HG03175 (cell line): ENCODE results near the gene RAB38.

Experiments
- ATAC-seq: cut with Tn5 transposase; IDR thresholded peaks from one replicate; pipeline ENCODE4 v1.9.1; 2021; ENCODE audit warnings: mild to moderate bottlenecking, moderate library complexity; ENCODE audit not compliant: unreplicated experiment

RAB38 gene

GRCh38 chr11:88170673-88171072, 4.6 kb downstream of the RAB38 start:
- ATAC-seq = no peak

- no peak for ATAC-seq
Measured at GRCh38 chr11:88169881-88170280, 5.4 kb downstream of the RAB38 start.

- no peak for ATAC-seq
Measured at GRCh38 chr11:88169471-88169870, 5.8 kb downstream of the RAB38 start.

GRCh38 chr11:88167853-88168252, 7.4 kb downstream of the RAB38 start:
- ATAC-seq = no peak

GRCh38 chr11:88164806-88165585, 10.2 kb downstream of the RAB38 start:
- no peak for ATAC-seq

- ATAC-seq = no peak
Measured at GRCh38 chr11:88164320-88164719, 10.9 kb downstream of the RAB38 start.

- ATAC-seq = no peak
Measured at GRCh38 chr11:88158081-88158480, 17.2 kb downstream of the RAB38 start.

GRCh38 chr11:88157370-88157769, 17.9 kb downstream of the RAB38 start:
- no peak for ATAC-seq

GRCh38 chr11:88152381-88152780, 22.9 kb downstream of the RAB38 start:
- no peak for ATAC-seq

- no peak for ATAC-seq
Measured at GRCh38 chr11:88151709-88152265, 23.5 kb downstream of the RAB38 start.

- ATAC-seq = no peak
Measured at GRCh38 chr11:88146106-88146505, 29.1 kb downstream of the RAB38 start.

- no peak for ATAC-seq
Measured at GRCh38 chr11:88139865-88140264, 35.4 kb downstream of the RAB38 start.

GRCh38 chr11:88131764-88132470, 43.3 kb downstream of the RAB38 start:
- ATAC-seq = no peak

- no peak for ATAC-seq
Measured at GRCh38 chr11:88122956-88123355, 52.3 kb downstream of the RAB38 start.

- no peak for ATAC-seq
Measured at GRCh38 chr11:88119561-88119960, 55.7 kb downstream of the RAB38 start.

GRCh38 chr11:88117281-88117858, 57.9 kb downstream of the RAB38 start:
- ATAC-seq = no peak

- no peak for ATAC-seq
Measured at GRCh38 chr11:88115828-88116755, 59.2 kb downstream of the RAB38 start.

GRCh38 chr11:88114486-88115045, 60.7 kb downstream of the RAB38 start:
- no peak for ATAC-seq

- ATAC-seq = no peak
Measured at GRCh38 chr11:88106666-88107065, 68.6 kb downstream of the RAB38 start.

GRCh38 chr11:88105951-88106350, 69.3 kb downstream of the RAB38 start:
- ATAC-seq = peak; percentile 36
